ENCODE data around the gene ZHX3.

ZHX3 gene

DNA sequence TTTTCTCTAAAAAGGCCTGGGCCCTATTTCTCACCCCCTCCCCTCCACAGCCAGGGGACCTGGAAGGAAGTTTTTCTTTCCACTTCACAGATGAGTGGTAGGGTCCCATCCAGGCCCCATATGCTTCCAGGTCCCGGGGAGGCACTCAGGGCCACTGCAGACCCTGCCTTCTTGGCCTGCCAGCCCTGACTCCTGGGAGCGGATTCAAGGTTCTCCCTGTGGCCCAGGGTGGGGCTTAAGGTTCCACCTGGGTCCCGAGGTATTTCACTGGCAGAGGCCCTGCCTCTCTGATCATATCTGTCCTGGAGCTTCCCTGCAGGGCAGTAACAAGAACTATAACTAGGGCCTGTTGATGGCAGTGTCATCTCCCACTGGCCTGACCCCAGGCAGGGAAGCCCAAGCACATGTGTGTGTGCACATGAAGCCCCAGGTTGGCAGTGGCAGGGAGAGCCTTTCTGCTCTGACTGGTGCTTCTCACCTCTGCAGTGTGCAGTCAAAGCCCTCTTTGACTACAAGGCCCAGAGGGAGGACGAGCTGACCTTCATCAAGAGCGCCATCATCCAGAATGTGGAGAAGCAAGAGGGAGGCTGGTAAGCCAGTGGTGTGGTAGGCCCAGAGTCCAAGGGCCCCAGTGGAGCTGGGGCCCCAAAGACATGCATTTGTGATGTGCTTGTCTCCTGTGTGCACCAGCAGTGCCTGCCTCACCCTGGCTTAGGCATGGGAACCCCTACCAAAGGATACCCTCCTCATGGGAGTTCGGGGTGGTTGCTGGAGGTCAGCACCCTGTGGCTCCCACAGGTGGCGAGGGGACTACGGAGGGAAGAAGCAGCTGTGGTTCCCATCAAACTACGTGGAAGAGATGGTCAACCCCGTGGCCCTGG lies 149.0 kb downstream of the ZHX3 start:
- no peak for DNase-seq

DNA sequence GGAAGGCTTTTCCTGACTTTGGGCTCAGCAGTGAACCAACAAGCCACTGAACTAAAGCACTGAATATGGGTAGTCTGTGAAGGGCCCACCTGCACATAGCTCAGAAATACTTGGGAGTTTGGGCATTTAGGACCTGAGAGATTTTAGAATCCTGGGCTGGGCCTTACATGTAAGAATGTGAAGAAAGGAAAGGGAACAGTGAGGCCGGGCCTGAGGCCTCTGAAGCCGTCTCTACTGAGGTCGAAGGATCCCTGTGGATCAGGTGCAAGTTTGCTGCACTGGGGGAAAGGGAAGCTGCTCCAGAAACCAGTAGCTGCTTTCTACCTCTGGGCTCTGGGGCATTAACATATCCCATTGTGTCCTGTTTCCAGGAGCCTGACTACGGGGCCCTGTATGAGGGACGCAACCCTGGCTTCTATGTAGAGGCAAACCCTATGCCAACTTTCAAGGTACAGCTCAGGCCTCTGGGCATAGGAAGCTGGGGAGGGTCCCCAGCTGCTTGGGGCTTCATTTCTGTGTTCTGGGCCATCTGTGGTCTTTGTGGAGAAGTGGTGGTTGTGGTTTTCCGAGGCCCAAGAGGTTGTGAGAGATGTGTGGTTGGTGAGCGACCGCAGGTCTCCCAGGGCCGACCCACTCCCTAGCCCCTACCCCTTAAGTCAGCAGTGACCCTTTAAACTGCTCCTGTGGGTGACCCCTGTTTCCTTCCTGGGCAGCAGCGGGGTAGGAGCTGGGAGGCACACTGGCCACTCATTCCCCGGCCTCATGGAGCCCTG lies 149.9 kb downstream of the ZHX3 start:
- no peak for DNase-seq

DNA sequence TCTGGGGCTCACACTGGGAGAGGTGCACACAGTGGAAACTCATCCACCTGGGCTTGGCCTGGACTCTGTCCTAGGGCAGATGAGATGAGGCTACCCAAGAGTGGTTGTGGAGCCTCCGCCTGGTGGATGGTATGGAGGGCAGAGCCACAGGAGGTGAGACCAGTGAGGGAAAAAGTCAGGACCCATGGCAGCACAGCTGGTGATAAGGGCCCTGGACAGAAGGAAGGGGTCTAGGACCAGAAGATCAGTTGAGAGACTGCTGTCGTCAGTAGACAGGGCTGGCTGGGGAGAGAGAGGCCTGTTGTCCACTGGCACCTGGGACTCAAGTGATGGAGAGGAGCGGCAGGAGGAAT lies 150.4 kb downstream of the ZHX3 start:
- no peak for DNase-seq

DNA sequence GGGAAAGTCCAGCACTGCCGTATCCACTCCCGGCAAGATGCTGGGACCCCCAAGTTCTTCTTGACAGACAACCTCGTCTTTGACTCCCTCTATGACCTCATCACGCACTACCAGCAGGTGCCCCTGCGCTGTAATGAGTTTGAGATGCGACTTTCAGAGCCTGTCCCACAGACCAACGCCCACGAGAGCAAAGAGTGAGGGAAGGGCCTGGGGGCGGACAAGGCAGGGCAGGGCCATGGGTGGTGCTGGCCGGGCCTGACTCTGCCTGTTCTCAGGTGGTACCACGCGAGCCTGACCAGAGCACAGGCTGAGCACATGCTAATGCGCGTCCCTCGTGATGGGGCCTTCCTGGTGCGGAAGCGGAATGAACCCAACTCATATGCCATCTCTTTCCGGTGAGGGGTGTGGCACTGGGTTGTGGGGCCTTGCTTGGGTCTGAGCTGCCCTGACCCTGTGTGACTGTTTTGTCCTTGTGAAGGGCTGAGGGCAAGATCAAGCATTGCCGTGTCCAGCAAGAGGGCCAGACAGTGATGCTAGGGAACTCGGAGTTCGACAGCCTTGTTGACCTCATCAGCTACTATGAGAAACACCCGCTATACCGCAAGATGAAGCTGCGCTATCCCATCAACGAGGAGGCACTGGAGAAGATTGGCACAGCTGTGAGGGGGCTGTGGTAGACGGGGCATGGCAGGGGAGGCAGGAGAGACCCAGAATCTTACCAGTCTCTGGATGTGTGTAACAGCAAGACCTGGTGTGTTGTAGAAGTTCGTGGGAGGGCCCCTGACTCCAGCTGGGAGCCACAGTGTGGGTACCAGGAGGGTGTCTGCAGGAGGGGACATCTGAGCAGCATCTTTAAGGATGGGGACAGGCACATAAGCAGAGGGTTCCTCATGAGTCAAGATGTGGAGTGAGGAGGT lies 151.1 kb downstream of the ZHX3 start:
- DNase-seq = no peak

DNA sequence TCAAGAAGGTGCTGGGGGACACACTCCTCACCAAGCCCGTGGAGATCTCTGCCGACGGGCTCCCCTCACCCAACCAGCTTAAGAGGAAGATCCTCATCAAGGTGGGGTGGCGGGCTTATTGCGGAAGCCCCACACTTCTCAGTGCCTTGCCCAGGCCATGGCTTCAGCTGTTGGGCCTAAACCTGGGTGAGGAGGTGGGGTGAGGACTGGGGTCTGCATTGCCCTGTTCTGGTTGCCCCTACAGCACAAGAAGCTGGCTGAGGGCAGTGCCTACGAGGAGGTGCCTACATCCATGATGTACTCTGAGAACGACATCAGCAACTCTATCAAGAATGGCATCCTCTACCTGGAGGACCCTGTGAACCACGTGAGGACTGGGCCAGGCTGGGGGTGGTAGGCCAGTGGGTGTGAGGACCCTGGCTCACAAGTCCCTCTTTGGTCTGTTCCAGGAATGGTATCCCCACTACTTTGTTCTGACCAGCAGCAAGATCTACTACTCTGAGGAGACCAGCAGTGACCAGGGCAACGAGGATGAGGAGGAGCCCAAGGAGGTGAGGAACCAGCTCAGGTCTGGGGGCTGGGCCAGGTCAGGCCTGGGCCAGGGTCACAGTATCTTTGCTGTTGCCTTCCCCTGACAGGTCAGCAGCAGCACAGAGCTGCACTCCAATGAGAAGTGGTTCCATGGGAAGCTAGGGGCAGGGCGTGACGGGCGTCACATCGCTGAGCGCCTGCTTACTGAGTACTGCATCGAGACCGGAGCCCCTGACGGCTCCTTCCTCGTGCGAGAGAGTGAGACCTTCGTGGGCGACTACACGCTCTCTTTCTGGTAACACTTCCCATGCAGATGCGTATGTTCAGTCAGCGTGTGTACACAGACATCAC lies 152.3 kb downstream of the ZHX3 start:
- no peak for DNase-seq

DNA sequence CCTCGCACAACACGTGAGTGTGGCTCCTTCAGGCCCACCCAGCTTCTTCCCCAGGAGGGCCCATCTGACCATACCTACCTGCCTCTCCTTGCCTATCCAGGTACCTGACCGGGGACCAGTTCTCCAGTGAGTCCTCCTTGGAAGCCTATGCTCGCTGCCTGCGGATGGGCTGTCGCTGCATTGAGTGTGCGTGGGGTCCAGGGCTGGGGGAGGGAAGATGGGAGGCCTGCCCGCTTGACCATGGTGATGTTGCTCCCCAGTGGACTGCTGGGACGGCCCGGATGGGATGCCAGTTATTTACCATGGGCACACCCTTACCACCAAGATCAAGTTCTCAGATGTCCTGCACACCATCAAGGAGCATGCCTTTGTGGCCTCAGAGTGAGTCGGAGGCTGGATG lies 153.7 kb downstream of the ZHX3 start:
- DNase-seq = no peak

DNA sequence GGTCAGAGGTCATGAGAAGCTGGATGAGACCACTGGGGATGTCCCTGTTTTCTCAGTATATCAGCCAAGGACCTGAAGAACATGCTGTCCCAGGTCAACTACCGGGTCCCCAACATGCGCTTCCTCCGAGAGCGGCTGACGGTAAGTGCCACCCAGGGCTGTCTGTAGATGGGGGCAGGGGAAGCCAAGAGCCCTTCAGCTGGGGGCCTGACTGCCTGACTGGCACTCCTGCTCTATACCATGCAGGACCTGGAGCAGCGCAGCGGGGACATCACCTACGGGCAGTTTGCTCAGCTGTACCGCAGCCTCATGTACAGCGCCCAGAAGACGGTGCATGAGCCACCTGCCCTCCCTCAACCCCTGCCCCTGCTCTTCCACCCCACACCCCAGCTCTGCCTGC lies 155.1 kb downstream of the ZHX3 start:
- no peak for DNase-seq

DNA sequence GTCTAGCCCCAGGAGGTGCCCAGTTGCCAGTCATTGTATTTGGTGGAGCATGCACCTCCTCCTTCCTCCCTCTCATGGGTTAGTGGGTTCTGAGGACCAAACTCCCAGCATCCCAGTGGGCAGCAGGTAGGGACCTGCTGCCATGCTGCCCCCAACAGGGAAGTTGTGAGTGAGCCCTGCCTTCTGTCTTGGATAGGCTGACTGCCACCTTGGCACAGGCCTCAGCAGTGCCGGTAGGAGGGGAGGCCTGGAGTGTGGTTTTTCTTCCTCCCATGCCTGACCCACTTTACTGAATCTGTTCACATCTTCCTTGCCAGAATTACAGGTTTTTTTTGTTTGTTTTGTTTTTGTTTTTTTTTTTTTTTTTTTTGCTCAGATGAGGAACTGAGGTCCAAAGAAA lies 155.6 kb downstream of the ZHX3 start:
- DNase-seq = no peak

DNA sequence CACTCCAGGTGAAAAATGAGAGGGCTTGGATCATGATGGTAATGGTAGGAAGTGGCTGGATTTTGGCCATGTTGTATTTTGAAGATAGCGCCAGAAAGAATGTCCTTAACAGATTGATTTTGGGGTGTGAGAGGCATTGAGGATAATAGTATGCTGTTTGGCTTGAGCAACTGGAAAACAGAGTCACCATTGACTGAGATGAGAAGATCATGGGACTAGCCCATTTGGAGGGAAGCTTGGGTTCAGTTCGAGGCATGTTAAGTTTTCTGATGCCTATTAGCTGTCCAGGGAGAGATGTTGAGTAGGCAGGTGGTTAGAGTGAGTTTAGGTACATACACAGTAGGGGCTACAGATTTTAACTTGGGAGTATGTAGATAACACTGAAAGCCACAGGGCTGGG lies 156.8 kb downstream of the ZHX3 start:
- no peak for DNase-seq

DNA sequence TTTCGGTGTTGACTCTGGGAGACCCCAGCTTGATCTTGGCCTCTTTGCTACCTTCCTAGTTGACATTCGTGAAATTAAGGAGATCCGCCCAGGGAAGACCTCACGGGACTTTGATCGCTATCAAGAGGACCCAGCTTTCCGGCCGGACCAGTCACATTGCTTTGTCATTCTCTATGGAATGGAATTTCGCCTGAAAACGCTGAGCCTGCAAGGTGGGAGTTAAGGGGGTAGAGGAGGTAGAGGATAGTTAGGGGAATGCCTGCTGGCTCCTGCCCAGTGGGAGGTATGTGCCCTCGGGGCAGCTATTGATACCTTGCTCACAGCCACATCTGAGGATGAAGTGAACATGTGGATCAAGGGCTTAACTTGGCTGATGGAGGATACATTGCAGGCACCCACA lies 158.0 kb downstream of the ZHX3 start:
- DNase-seq = no peak

DNA sequence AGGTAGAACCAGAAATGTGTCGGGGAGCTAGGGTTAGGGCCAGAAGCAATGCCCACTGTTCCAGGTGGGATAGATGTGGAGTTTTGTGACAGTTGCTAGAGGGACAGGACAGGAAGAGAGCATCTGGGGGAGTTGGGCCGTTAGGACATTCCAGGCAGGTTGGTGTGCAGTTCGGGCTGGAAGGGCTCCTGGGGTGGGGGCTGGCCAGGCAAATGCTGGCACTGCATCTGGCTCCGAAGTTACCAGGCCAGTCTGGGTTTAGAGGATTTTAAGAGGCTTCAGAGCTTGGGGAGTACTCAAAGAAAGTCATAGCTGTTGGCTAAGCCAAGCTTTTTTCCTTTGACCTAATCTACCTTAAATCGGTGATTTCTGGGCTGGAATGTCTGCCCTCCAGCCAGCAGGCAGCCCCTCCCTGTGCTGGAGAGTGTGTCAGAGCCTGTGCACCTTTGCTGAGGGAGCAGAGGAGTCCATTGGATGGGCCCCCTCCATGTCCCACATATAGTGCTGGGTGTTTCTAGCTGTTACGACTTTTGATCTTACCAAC lies 159.4 kb downstream of the ZHX3 start:
- no peak for DNase-seq

DNA sequence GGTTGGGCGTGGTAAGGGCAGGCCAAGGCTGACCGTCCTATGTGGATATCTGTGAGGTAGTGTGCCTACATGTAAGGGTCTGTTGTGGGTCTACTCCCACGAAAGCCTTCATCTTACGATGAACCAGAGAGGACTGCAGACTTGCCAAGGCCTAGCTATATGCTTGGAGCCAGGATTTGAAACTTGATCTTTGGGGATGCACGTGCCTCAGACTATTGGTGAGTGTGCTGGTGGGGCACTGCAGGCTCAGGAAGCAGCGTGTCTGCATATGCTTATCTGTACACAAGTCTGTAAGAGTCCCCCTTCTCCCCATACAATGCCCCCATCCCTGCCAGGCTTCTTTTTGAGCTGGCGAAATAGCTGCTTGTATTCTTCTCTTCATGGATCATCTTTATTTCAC lies 162.3 kb downstream of the ZHX3 start:
- no peak for DNase-seq

DNA sequence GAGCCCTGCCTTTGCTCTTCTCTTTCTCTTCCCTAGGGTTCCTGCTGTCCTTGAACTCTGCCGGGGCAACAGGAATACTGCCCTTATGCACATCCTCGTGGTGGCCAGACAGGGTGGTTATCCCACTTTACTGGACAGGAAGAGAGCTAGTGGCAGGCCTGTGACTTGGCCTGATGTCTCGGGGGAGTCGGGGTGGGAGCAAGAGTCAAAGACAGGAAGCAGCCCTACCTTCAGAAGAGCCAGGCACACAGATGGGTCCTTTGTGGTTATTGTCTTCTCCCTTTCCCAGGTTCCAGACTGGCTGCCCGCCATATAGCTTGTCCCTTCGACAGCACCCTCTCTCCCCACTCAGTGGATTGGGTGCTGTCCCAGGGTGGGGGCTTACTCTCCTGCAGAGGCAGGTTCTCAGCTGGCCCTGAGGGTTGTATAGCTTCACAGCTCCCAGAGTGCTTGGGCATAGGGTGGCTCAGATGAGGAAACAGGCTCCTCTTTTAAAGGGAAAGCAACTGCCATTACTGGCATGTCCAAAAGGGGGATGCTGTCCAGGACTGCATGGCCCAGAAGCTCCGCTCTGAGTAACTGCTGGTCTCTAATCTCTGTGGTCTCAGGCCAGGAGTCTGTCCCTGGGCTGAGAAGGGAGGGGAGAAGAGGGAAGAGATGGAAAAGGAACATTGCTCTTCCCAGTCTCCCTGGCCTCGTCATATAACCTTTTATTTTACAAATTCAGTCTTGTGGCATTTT lies 162.9 kb downstream of the ZHX3 start:
- no peak for DNase-seq

DNA sequence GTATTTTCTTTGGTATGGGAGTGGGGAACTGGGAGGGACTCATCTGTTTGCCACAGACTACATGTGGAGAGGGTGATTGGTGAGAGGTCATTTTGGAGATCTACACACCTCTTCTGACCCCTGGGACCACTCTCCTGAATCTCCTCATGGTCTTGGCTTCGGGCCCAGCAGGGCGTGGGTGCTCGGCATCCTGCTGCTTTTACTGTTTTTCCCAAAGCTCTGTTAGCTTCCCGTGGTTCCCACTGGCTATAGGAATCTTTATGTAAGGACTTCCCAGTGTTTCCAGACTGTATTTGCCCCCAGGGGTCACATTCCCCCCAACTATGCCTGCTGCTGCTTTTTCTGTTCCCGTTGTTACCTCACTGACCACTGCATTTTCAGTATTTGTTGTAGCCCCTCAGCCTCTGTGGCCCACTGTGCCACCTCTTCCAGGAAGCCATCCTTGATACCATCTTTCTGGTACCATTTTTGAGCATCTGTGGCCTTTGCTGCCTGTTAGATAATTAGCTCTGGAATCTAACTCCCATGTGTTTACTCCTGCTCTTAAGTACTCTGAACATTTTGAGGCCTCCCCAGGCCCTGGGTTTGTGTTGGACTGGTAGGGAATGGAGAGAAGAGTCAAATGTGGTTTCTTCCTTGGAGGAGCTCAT lies 165.3 kb downstream of the ZHX3 start:
- DNase-seq = no peak

DNA sequence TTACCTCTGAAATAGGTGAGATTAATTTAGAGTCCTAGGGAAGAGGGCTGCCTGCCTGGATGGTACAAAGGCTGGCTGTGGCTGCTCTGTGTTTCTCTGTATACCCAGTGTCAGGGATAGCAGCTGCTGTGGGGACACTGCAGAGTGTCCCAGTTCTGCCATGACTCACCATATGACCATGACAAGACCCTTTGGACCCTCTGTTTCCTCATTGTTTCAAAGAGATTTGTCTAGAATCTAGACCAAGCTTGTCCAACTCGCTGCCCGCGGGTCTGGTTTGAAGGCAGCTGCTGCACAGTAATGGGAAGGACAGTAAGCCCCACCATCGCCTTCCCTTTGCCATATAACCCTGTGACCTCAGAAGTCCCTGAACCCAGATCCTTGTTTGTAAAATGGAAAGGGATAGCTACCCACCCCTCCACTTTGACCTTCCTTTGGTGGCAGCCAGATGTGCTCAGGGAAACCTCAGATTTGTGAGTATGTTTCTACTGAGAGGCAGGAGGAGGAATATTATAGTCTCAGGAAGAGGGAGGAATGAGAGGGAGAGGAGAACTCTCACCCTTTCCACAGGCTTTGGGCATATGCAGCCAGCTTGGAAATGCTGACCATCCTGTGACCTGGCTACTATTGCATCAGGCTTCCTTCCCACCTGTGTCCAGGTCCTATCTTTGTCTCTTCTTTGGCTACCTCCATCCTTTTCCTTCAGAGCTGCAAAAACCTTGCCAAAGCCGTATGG lies 166.2 kb downstream of the ZHX3 start:
- DNase-seq = no peak

DNA sequence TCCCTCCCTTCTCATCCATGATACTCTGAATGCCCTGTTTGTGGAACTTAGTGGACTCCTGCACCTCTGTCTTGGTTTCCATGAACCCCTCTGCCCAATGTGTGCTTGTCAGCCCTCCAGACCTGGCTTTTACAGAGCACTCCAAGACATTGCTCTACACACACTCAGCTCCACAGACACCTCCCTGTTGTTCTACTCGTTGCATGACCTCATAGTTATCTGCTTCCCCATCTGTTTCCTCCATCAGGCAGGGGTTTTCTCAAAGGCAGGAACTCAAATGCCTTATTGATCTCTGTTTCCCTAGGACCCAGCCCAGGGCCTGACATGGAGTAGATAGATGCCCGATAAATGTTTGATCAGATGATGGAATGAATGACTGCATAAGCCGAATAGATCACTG lies 166.9 kb downstream of the ZHX3 start:
- DNase-seq = no peak

DNA sequence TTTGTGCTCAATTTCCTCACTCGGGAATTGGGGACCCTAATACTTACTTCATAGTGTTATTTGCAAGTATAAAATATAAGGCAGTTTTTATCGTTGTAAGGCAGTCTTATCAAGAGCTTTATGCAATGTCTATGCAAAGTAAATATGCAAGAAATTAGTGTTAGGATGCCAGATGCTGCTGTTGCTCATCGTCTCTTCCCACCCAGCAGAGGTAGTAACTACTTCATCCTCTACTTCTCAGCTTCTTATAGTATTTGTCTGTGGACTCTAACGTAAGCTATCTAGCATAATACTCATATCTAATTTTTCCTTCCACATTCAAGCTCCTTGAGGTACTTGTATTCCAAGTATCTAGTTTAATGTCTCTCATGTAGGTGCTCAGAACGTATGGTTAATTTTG lies 168.6 kb downstream of the ZHX3 start:
- no peak for DNase-seq

DNA sequence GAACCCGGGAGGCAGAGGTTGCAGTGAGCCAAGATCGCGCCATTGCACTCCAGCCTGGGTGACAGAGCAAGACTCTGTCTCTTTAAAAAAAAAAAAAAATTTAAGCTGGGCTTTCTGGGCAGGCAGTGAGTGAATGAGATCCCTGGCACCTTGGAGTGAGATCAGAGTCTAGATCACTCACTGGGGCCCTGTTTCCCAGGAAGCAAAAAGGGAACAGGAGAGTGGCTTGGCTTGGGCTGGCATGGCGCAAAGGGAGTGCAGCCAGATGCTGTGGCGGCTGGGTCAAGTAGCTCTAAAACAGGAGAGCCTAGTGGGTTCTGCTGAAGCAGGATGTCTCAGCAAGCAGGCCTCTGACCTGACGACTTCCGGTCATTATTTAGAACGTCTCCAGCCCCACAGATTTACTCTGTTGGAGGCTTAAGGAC lies 169.8 kb downstream of the ZHX3 start:
- DNase-seq = no peak

DNA sequence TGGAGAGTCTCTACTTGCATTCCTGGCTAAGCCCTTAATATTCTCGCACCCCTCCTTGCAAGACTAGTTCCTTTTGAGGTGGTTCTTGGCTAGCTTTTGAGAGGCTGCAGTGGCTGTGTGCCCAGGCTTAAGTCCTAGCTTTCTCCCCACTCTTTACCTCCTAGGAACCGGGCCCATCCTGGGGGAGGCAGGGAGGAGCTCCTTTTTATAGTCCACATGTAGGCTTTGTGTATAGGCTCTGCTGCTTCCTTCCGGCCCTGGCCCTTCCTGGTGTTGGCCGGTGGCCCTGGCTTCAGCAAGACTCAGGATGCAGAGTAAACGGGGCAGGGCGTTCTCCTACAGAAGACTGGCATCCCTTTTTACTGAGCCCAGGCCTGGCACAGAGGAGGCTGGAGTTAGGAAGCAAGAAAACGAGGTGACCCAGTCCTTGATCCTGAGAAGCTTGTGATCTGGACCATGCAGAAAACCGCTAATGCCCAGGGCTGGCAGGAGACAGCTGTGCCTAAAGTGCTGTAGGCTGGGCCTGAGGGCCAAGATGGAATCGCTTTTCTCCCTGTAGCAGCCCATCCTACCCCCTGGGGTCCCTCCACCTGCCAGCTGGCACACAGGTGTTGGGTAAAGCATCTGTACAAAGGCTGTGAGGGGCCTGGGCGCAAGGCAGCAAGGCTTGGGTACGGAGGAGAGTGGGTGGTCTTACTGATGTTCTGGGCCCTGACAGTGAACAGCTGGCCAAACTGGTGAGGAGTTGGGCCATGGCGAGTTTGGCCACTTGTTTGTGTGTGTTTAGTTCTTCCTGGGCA lies 171.5 kb downstream of the ZHX3 start:
- no peak for DNase-seq

Measured in fibroblast of skin of abdomen (primary cell).